Measurements from ENCODE around the gene PLA2R1. TPM values are rescaled to one million over a fixed set of nuclear protein-coding genes. Genes with fewer than 3 reads are reported as not detected.

PLA2R1 gene
- total RNA-seq, 1 experiment from 2014 or later, result 3.4 TPM

- POLR2A ChIA-PET (ENCODE audit: unreplicated experiment), result no interaction called here
- CTCF ChIA-PET, result no interaction called here
- peak overlapping the region; percentile 92 for H3K4me2 ChIP-seq (ENCODE audit: low read length)
These were observed 882 bp downstream of the PLA2R1 start for GRCh38 chr2:160061533-160061932.

DNA sequence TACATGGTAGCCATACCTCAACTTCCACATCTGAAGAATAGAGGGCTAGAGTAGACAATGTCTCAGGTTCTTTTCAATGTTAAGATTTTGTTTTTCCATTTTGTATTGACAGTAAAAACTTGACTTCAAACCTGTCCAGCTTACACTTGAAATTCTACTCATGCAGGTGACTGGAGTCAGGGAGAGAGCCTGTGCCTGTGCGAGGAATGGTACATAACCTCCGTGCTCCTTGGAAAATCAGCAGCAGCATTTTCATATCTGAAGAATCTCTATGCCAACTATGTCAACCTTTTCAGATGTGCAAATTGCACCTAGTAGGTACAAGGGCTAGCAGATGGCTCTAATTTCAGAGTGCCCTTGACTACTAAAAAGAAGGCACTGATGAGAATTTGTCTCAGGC, 2.1 kb downstream of the PLA2R1 start:
- no peak overlapping the region for H2AFZ ChIP-seq (ENCODE audit: low read length)
- intact Hi-C loops (cut with micrococcal nuclease), result no loop called here
- DNase-seq (no peak), ATAC-seq (no peak)
- no peaks in the 10 kb centered on the region for H3K79me2 ChIP-seq (ENCODE audit: low read length)
- ChIA-PET POLR2A (ENCODE audit: unreplicated experiment) (no interaction called here), CTCF (no interaction called here)
- H3K9me2 ChIP-seq (replicated peaks; ENCODE audit: low read length), result no peaks in the 10 kb centered on the region
- TF ChIP-seq EZH2 (IDR thresholded peaks at IDR 0.05; ENCODE audit: low read length, unreplicated experiment), result no peak
- no peak for TF ChIP-seq CTCF (conservative IDR thresholded peaks at IDR 0.05; ENCODE audit: low read depth, low read length)
- no peak for TF ChIP-seq EZH2phosphoT487 (IDR thresholded peaks at IDR 0.05; ENCODE audit: borderline replicate concordance, low read length)
- H3K36me3 ChIP-seq (ENCODE audit: low read depth, low read length), result no peaks in the 10 kb centered on the region
- no TSS peak for BruUV-seq (replicated peaks)
- no peaks in the 10 kb centered on the region for H3K9me3 ChIP-seq (ENCODE audit: low read length)
- H3K4me1 ChIP-seq (ENCODE audit: insufficient read depth, low read length), result peaks cover 7% of the 10 kb centered on the region; the same call in 1 of the 2 replicates
- no peaks in the 10 kb centered on the region for H4K20me1 ChIP-seq (ENCODE audit: low read length)
- H3K4me3 ChIP-seq (ENCODE audit: low read length), result no peak overlapping the region
- H3K4me2 ChIP-seq (ENCODE audit: low read length), result no peak overlapping the region
- no peak overlapping the region for H3K27ac ChIP-seq (ENCODE audit: low read length)
- no peaks in the 10 kb centered on the region for H3F3A ChIP-seq (ENCODE audit: low read length, unreplicated experiment)
- H3K27me3 ChIP-seq (ENCODE audit: low read length), result no peaks in the 10 kb centered on the region
- H3K9ac ChIP-seq (ENCODE audit: low read length), result no peak overlapping the region

More at GRCh38 chr2:160061533-160061932, 882 bp downstream of the PLA2R1 start:
- Histone ChIP-seq H3F3A (ENCODE audit: low read length, unreplicated experiment) (no peaks in the 10 kb centered on the region), H3K79me2 (ENCODE audit: low read length) (no peaks in the 10 kb centered on the region), H4K20me1 (ENCODE audit: low read length) (no peaks in the 10 kb centered on the region), H3K4me3 (ENCODE audit: low read length) (peak overlapping the region; percentile 75), H3K9me2 (replicated peaks; ENCODE audit: low read length) (no peaks in the 10 kb centered on the region), H3K36me3 (ENCODE audit: low read depth, low read length) (no peaks in the 10 kb centered on the region), H3K27ac (ENCODE audit: low read length) (no peak overlapping the region), H2AFZ (ENCODE audit: low read length) (peak overlapping the region; percentile 98), H3K9ac (ENCODE audit: low read length) (0 out of 2 replicates have a peak overlapping the region, but pooled peaks have one; percentile 40), H3K27me3 (ENCODE audit: low read length) (no peaks in the 10 kb centered on the region), H3K9me3 (ENCODE audit: low read length) (no peaks in the 10 kb centered on the region), H3K4me1 (ENCODE audit: insufficient read depth, low read length) (peaks cover 7% of the 10 kb centered on the region; the same call in 1 of the 2 replicates)
- intact Hi-C loops (cut with micrococcal nuclease), result no loop called here
- no peak for ATAC-seq
- no peak for DNase-seq
- BruUV-seq (replicated peaks), result no TSS peak
- no peak for TF ChIP-seq EZH2phosphoT487 (IDR thresholded peaks at IDR 0.05; ENCODE audit: borderline replicate concordance, low read length)
- no peak for TF ChIP-seq EZH2 (IDR thresholded peaks at IDR 0.05; ENCODE audit: low read length, unreplicated experiment)
- TF ChIP-seq CTCF (conservative IDR thresholded peaks at IDR 0.05; ENCODE audit: low read depth, low read length), result no peak

- no peaks in the 10 kb centered on the region for H3K79me2 ChIP-seq (ENCODE audit: low read length)
- no peak overlapping the region for H3K9ac ChIP-seq (ENCODE audit: low read length)
- no peak overlapping the region for H3K4me3 ChIP-seq (ENCODE audit: low read length)
- no peaks in the 10 kb centered on the region for H4K20me1 ChIP-seq (ENCODE audit: low read length)
- H3K4me1 ChIP-seq (ENCODE audit: insufficient read depth, low read length), result no peaks in the 10 kb centered on the region
- H3K36me3 ChIP-seq (ENCODE audit: low read depth, low read length), result no peaks in the 10 kb centered on the region
- no peak overlapping the region for H3K4me2 ChIP-seq (ENCODE audit: low read length)
- ATAC-seq, result no peak
- no peak overlapping the region for H3K27ac ChIP-seq (ENCODE audit: low read length)
- H3K9me2 ChIP-seq (replicated peaks; ENCODE audit: low read length), result no peaks in the 10 kb centered on the region
- ChIA-PET POLR2A (ENCODE audit: unreplicated experiment) (no interaction called here), CTCF (no interaction called here)
- H3F3A ChIP-seq (ENCODE audit: low read length, unreplicated experiment), result no peaks in the 10 kb centered on the region
- BruUV-seq (replicated peaks), result no TSS peak
- H3K27me3 ChIP-seq (ENCODE audit: low read length), result no peaks in the 10 kb centered on the region
- no peaks in the 10 kb centered on the region for H3K9me3 ChIP-seq (ENCODE audit: low read length)
- no peak for TF ChIP-seq CTCF (conservative IDR thresholded peaks at IDR 0.05; ENCODE audit: low read depth, low read length)
- intact Hi-C loops (cut with micrococcal nuclease), result no loop called here
- no peak for DNase-seq
- H2AFZ ChIP-seq (ENCODE audit: low read length), result no peak overlapping the region
These were observed 5.1 kb downstream of the PLA2R1 start for GRCh38 chr2:160057356-160057755.

Data from PC-3 (cell line).